NCI-H1436 treated with DMSO at 0.1 percent for 48 hours (cell line): ENCODE results near the gene SEPTIN2.
"Not testable (repeated sequence)": the region's sequence is repeated elsewhere in the genome, so short reads cannot be mapped to it uniquely, and the experiment has no call there.

ENCODE experiments used
- DNase-seq: peaks from one replicate; lab custom pipeline; 2025; lab: John Stamatoyannopoulos, UW

The SEPTIN2 gene

DNA sequence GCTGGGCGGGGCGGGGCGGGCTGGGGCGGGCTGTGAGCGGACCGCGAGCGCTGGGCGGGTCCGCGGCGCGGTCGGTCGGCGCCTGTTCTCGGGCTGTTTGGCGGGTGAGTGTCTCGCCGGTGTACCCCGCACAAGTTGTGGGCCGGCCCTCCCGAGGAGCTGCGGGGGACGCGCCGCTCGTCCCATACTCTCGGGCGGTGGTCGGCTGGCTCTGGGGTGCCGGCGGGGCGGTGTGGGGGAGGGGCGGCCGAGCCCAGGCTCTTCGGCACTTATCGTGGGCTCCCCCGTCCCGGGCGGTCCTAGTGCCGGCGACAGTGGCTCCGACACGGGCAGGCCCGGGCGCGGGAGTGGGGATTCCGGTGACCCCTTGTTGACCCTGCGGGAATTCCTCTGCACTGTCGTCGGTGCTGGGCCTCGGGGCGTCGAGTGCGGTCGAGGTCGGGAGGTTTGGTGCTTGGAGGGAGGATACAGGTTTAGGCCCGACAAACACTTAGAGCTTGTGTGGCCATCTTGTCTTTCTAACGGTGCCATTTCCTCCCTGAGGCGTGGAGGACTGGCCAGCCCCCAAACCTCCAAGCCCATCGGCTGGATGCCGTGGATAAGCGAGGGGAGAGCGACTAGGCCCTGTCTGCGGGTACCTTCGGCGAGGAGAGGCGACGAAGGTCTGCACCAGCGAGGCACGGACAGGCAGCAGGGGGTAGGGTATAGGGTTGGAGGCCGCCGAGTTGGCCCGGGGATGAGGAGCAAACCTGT lies at the start of gene SEPTIN2:
Gene SEPTIN2 (plus strand): TSS at position 47 of the 753 bp plus-strand sequence. CDS start 8,308 bp downstream, outside the sequence.
- no peak for DNase-seq

- DNase-seq, result no peak
These were observed 48.3 kb upstream of the SEPTIN2 start for GRCh38 chr2:241267249-241268067.

DNA sequence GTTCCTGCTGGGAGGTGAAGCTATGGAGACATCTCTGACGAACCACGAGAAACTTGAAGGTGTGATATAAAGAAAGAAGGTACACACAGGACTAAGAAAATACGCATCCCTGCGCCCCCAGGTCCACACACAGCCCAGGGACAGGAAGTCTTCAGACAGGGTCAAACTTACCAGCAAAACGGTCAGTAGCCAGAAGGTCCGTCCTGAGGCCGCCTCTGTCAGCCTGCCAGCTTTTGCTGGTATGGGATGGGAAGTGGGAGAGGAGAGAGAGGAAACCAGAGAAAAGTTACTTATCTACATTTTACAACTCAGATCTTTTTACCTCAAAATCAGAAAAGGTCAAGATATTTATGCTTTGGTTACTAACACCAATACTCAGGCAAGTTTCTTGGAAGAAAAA lies 47.4 kb upstream of the SEPTIN2 start:
- no peak for DNase-seq

GRCh38 chr2:241268716-241269445 lies 46.8 kb upstream of the SEPTIN2 start:
- no peak for DNase-seq

GRCh38 chr2:241269707-241270520 lies 45.8 kb upstream of the SEPTIN2 start:
- no peak for DNase-seq

DNA sequence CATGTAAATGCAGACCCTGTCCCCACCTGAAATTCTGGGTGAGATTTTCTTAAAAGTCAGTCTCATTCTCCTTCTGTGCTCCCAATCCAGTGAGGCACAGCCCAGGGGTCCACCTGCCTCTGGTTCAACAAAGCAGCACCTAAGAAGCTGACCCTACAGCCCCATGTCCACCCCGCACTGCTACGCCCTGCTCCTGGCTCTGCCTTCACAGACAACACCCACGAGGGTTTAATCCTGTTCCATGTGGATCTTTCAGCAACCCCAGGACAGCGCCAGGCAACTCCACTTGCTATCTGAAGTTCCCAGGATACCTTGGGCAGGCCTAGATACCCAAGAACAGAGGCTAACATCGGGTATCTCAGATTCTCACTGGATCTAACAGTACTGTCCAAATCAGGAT lies 45.2 kb upstream of the SEPTIN2 start:
- no peak for DNase-seq

DNA sequence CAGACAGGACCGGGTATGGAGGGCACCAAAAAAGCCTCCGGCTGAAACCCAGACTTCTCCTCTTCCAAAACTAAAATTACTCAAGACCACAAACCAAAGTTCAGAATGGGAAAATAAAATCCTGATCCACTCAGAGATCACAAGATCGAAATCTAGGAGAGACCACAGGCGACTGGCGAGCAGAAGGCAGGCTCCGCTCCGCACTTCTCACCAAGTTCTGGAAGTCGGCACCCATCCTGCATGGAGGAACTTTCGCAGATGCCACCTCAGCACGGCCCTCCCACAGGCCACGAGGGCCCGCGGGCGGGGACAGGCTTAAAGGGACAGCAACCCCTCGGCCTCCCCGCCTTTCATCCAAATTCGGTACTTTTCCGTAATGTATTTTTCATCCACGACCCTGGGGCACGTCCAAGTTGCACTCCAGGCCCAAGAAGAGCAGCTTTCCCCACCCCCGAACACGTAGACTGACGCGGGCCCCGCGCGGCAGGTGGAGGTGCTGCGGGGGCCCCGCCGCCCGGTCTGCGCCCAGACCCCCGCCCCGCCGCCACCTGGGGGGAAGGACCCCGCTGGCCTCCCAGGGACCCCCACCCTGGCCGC lies 43.9 kb upstream of the SEPTIN2 start:
- DNase-seq, result no peak

DNA sequence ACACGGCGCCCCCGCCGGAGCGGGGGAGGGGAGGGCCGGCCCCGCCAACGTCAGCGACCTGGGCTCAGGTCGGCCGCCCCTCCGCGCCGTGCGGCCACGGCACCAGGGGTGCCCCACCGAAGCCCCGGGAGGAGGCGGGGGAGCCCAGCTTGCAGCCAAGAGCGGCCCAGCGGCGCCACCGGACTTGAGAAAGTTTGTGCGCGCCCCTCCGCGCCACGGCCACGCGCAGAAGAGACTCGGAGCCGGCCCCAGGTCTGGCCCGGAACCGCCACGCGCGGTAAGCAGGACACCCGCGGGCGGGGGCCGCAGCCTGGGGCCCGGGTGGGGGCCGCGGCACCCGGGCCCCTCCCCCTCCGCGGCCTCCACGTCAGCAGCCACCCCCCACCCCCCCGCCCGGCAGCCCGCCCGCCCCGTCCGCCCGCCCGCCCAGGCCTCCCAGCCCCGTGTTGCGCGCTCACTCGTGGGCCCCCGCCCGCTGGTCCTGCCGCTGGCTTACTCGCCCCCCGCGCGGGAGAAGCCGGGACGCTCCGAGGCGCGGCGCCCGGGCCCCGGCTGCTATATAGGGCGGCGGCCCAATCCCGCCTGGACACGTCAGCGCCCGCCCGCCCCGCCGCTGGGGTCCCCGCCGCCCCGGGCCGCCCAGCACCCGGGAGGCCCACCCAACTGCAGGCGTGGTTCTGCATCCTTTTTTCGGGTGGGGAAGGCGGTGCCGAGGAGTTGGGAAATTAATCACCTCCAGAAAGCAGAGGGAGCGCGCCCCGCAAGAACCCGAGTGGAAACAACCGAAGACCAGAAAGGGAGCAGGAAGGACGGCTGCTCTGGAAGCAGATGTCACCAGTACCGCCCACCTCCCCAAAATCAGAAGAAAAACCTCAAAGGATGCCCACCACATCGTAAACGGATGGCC lies 43.2 kb upstream of the SEPTIN2 start:
- DNase-seq, result no peak

GRCh38 chr2:241273210-241274020 lies 42.3 kb upstream of the SEPTIN2 start:
- no peak for DNase-seq

- no peak for DNase-seq
These were observed 41.6 kb upstream of the SEPTIN2 start for GRCh38 chr2:241274127-241274526.

DNA sequence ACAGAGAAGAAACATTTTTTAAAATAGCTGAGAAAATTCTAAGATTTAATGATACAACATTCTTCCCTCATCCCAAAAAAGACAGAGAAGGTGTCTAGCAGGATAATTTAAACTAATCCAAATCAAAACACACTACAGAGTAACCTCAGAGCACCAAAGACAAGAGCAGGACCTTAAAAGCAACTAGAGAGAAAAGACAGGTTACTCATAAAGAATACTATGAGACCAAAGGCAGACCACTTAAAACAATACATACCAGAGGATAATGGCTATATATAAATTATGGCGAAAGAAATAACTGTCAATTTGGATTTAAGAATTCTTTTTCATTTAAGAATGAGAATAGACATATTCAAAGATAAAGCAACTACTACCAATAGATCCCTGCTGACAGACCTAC lies 40.2 kb upstream of the SEPTIN2 start:
- no peak for DNase-seq

- no peak for DNase-seq
These were observed 39.8 kb upstream of the SEPTIN2 start for GRCh38 chr2:241275910-241276309.

- not testable (repeated sequence) for DNase-seq
These were observed 37.4 kb upstream of the SEPTIN2 start for GRCh38 chr2:241278306-241278705.

DNA sequence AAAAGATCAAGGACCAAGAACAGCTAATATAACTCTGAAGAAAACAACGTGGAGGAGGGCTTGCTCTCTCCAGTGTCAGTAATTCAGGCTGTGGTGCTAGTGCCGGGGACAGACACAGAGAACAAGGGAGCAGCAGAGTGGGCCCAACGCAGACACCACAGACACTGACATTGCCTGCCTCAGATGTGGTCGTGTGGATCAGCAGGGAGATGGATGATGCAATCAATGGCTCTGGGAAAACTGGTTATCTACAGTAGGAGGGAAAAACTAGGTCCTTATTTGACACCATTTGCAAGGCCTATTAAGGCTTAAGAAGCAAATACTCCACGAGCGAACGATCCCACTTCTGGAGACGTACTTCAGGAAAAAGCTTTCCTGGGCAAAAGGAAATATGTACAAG lies 36.3 kb upstream of the SEPTIN2 start:
- no peak for DNase-seq

DNA sequence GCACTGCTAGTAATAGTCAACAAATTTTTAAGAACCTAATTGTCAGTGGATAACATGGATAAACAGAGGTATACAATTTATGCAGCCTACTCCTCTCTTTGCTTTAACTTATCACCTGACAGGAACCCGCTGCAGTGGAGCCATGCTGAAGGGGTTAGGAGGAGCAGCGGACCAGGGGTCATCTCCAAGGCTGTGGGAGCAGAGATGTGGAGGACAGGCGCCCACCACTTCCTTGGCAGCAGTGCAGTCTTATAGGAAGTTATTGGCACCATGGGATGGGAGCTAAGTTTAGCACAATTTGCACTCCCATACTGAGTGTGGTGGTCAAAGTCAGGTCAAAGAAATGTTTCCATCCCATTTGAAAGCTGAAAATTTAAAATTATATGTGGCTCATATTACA lies 35.9 kb upstream of the SEPTIN2 start:
- no peak for DNase-seq

DNA sequence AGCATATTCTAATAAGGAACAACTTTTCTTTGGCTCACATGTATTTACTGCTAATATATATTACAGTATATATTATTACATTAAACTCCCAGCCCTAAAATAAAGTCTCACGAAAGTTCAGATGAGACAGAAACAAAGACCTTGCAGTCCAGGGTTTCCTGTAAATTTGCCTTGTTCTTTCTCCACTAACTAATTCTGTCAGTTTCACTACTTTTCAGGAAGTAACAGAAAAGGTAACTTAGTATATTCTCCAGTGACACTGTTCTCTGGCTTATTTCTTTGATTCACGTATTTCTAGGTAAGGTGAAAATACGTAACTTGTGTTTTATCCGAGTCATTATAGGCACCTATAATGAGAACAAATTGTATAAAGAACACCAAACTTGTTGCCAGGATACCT lies 35.4 kb upstream of the SEPTIN2 start:
- DNase-seq, result no peak

- no peak for DNase-seq
These were observed 33.2 kb upstream of the SEPTIN2 start for GRCh38 chr2:241282555-241282954.

DNA sequence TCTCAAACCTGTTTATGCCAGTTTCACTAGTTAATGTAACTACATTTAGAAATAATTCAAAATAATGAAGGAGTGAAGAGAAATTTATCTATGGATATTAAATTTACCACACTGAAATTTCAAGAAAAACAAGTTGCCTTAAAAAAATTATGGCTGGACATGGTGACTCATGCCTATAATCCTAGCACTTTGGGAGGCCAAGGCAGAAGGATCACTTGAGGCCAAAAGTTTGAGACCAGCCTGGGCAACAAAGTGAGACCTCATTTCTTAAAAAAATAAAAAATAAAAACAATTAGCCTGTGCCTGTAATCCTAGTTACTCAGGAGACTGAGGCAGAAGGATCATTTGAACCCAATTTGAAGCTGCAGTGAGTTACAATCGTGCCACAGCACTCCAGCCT lies 30.1 kb upstream of the SEPTIN2 start:
- no peak for DNase-seq

DNA sequence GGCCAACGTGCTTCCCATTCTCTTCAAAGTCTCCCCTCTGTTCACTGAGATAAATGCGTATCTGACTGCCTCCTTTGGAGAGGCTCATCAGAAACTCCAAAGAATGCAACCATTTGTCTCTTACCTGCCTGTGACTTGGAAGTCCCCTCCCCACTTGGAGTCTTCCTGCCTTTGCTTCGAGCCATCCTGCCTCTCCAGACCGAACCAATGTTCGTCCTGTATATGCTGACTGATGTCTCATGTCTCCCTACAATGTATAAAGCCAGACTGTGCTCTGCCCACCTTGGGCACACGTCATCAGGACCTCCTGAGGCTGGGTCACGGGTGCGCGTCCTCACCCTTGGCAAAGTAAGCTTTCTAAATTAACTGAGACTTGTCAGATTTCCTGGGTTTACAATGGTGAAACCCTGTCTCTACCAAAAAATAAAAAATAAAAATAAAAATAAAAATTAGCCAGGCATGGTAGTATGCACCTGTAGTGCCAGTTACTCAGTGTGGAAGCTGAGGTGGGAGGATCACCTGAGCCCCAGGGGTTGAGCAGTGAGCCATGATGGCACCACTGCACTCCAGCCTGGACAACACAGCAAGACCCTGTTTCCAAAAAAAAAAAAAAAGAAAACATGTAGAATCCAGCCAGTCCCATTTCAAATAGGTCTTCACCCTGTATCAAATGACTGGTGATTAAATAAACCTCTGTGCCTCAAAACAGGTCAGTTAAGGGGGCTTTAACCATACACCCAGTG lies 29.2 kb upstream of the SEPTIN2 start:
- no peak for DNase-seq
